Measurements from ENCODE around the gene TTYH3. TPM values are rescaled to one million over a fixed set of nuclear protein-coding genes. Genes with fewer than 3 reads are reported as not detected.

TTYH3 gene
- total and polyA plus RNA-seq, 2 of the 13 experiments (the other 11 are each of a cell fraction or from before 2014, with no cell fraction given), result 26.3 to 50.0 TPM

DNA sequence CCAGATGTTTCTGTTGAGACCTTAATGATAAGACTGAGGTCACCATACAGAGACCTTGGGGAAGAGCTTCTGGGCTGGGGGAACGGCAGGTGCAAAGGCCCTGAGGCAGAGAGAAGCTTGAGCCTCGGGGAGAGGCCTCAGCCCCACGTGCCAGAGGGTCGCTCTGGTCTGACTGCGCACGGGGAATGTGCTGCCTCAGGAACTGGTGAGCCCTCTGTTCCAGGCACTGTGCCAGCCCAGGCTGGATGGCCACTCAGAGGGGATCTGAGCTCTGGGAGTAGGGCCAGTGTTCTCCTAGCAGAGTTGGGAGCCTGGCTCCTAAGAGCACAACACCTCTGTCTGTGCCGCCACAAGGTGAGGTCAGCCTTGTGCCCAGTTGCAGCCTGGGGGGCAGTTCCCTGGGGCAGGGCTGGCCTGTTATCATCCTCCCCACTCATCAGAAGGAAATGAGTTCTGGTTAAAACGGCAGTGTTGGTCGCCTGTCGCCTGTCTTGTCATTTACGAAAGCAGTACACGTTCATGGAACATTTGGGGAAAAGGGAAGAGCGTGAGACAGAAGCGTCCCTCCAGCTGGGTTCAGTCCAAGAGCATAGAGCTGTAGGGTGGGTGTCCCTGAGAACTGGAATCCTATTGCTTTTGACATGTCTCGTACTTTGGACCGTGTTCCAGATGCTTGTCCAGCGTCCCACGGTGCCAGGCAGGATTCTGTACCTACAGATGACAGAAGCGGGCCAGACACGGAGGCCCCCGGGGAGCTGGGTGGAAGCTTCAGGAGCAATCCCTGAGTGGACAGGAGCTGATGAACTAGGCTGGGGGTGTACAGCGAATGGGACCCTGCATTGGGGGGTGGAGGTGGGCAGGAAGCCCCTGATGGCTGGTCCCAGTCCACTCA is 4.3 kb downstream of the TTYH3 start (continued):
- peak; percentile 92 for TF ChIP-seq HNF4A (CRISPR knock-in tag; IDR thresholded peaks at IDR 0.05)
- TF ChIP-seq POLR2AphosphoS5 (IDR thresholded peaks at IDR 0.05; ENCODE audit: low read depth, low read length), result no peak; the same call in 1 of the 2 replicates
- TF ChIP-seq ZFP1 (CRISPR knock-in tag; IDR thresholded peaks at IDR 0.05), result 0 out of 2 replicates have a peak, but pooled peaks have one; percentile 33
- 0 out of 2 replicates have a peak, but pooled peaks have one; percentile 13 for TF ChIP-seq BCL6 (CRISPR knock-in tag; IDR thresholded peaks at IDR 0.05)
- TF ChIP-seq SYNCRIP (IDR thresholded peaks at IDR 0.05; ENCODE audit: insufficient read depth, low read depth, low read length), result no peak
- no peak for TF ChIP-seq NKX3-1 (CRISPR knock-in tag; IDR thresholded peaks at IDR 0.05)
- peak; percentile 49; the same call in 1 of the 2 replicates for TF ChIP-seq ZNF292 (CRISPR knock-in tag; IDR thresholded peaks at IDR 0.05; ENCODE audit: borderline replicate concordance, low read depth)
- TF ChIP-seq TEAD3 (CRISPR knock-in tag; optimal IDR thresholded peaks at IDR 0.05; ENCODE audit: borderline replicate concordance), result peak; percentile 16
- TF ChIP-seq ZNF556 (CRISPR knock-in tag; IDR thresholded peaks at IDR 0.05; ENCODE audit: borderline replicate concordance), result 0 out of 2 replicates have a peak, but pooled peaks have one; percentile 44
- 0 out of 2 replicates have a peak, but pooled peaks have one; percentile 12 for TF ChIP-seq FOSL2 (CRISPR knock-in tag; IDR thresholded peaks at IDR 0.05)
- TF ChIP-seq, protein P1, sequence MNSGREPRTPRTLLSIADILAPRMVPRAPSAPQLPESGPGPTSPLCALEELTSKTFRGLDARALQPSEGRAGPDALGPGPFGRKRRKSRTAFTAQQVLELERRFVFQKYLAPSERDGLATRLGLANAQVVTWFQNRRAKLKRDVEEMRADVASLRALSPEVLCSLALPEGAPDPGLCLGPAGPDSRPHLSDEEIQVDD (CRISPR knock-in tag; IDR thresholded peaks at IDR 0.05; ENCODE audit: borderline replicate concordance), result no peak
- 0 out of 2 replicates have a peak, but pooled peaks have one; percentile 34 for TF ChIP-seq ZNF564 (CRISPR knock-in tag; IDR thresholded peaks at IDR 0.05)
- 0 out of 2 replicates have a peak, but pooled peaks have one; percentile 50 for TF ChIP-seq ATF5 (CRISPR knock-in tag; IDR thresholded peaks at IDR 0.05; ENCODE audit: low read depth)
- 0 out of 2 replicates have a peak, but pooled peaks have one; percentile 8 for TF ChIP-seq SOX5 (CRISPR knock-in tag; IDR thresholded peaks at IDR 0.05; ENCODE audit: borderline replicate concordance)
- TF ChIP-seq ZBTB7A (CRISPR knock-in tag; IDR thresholded peaks at IDR 0.05), result peak; percentile 58
- TF ChIP-seq ESRRA (CRISPR knock-in tag; IDR thresholded peaks at IDR 0.05; ENCODE audit: low read depth), result peak; percentile 68; the same call in 1 of the 2 replicates
- no peak for TF ChIP-seq FOXK1 (CRISPR knock-in tag; IDR thresholded peaks at IDR 0.05; ENCODE audit: borderline replicate concordance, low read depth)
- TF ChIP-seq RXRA (CRISPR knock-in tag; IDR thresholded peaks at IDR 0.05), result peak; percentile 43; the same call in 1 of the 2 replicates
- TF ChIP-seq ZNF619 (CRISPR knock-in tag; IDR thresholded peaks at IDR 0.05), result no peak
- no peak for TF ChIP-seq TP53 (CRISPR knock-in tag; conservative IDR thresholded peaks at IDR 0.05)
- TF ChIP-seq NFIB (CRISPR knock-in tag; IDR thresholded peaks at IDR 0.05; ENCODE audit: borderline replicate concordance), result no peak
- no peak for TF ChIP-seq PAWR (CRISPR knock-in tag; IDR thresholded peaks at IDR 0.05; ENCODE audit: borderline replicate concordance)
- 0 out of 2 replicates have a peak, but pooled peaks have one; percentile 6 for TF ChIP-seq ZNF580 (CRISPR knock-in tag; IDR thresholded peaks at IDR 0.05; ENCODE audit: borderline replicate concordance, low read depth)
- TF ChIP-seq, protein P2, sequence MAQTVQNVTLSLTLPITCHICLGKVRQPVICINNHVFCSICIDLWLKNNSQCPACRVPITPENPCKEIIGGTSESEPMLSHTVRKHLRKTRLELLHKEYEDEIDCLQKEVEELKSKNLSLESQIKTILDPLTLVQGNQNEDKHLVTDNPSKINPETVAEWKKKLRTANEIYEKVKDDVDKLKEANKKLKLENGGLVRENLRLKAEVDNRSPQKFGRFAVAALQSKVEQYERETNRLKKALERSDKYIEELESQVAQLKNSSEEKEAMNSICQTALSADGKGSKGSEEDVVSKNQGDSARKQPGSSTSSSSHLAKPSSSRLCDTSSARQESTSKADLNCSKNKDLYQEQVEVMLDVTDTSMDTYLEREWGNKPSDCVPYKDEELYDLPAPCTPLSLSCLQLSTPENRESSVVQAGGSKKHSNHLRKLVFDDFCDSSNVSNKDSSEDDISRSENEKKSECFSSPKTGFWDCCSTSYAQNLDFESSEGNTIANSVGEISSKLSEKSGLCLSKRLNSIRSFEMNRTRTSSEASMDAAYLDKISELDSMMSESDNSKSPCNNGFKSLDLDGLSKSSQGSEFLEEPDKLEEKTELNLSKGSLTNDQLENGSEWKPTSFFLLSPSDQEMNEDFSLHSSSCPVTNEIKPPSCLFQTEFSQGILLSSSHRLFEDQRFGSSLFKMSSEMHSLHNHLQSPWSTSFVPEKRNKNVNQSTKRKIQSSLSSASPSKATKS (CRISPR knock-in tag; IDR thresholded peaks at IDR 0.05), result no peak
- no peak for TF ChIP-seq ZNF432 (CRISPR knock-in tag; IDR thresholded peaks at IDR 0.05; ENCODE audit: borderline replicate concordance)
- TF ChIP-seq ZBTB38 (CRISPR knock-in tag; IDR thresholded peaks at IDR 0.05), result peak; percentile 54; the same call in 1 of the 2 replicates
- TF ChIP-seq GATAD2A (CRISPR knock-in tag; IDR thresholded peaks at IDR 0.05), result peak; percentile 89
- 0 out of 2 replicates have a peak, but pooled peaks have one; percentile 69 for TF ChIP-seq ZC3H13 (CRISPR knock-in tag; IDR thresholded peaks at IDR 0.05)

All from HepG2 (cell line).